Measurements from ENCODE around the gene RDH12. TPM values are rescaled to one million over a fixed set of nuclear protein-coding genes. Genes with fewer than 3 reads are reported as not detected.

Gene RDH12
- total and polyA plus RNA-seq, 2 donors (not counting 1 experiment from before 2014, with no cell fraction given), result not detected

DNA sequence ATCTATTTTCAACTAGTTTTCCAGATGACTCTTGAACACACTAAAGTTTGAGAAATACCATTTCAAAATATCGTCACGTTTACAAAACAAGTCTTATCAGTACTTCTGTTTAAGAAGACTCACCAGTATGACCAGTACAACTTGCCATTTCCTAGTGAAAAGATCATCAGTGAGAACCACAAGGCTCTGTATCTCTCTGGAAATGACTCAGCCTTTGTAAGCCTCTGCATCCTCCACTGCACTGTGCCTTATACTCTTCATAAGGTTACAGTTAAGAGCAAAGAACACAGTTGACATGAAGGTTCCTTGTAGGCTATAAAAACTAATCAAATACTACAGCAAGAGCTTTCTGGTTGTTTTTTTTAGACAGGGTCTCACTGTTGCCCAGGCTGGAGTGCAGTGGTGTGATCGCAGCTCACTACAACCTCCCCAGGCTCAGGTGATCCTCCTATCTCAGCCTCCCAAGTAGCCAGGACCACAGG is 21.5 kb upstream of the RDH12 start:
- peak overlapping the region; percentile 51 for H3K27ac ChIP-seq (ENCODE audit: insufficient read depth, low read length)

DNA sequence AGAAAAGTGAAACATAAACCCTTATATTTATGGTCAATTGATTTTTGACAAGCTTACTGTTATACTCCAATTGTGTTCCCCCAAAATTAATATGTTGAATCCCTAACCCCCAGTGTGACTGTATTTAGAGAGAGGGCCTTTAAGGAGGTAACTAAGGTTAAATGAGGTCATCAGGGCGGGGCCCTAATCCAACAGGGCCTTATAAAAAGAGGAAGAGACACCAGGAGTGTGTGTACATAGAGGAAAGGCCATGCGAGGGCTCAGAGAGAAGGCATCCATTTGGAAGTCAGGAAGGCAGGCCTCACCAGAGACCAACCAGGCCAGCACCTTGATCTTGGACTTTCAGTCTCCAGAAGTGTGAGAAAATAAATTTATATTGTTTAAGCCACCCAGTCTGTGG is 20.7 kb upstream of the RDH12 start:
- Histone ChIP-seq H3K9ac (ENCODE audit: insufficient read depth, low read length) (no peak overlapping the region), H3K4me3 (replicated peaks in 1 of 4; ENCODE audit: control extremely low read depth in 1 of 4, insufficient read depth in 1 of 4, low read depth in 3 of 4, low read length in 4 of 4) (no peak overlapping the region), H3K4me1 (ENCODE audit: control insufficient read depth, extremely low read depth, insufficient read depth, low read length) (no peaks in the 10 kb centered on the region), H3K79me2 (ENCODE audit: control insufficient read depth, insufficient read depth, low read length) (peaks cover 4% of the 10 kb centered on the region), H3K27ac (ENCODE audit: insufficient read depth, low read length) (no peak overlapping the region), H2AFZ (ENCODE audit: low read length) (no peak overlapping the region), H3K4me2 (ENCODE audit: extremely low read depth, insufficient read depth, low read length) (no peak overlapping the region), H4K20me1 (ENCODE audit: control insufficient read depth, extremely low read depth, insufficient read depth, low read length) (no peaks in the 10 kb centered on the region), H3K27me3 (ENCODE audit: control insufficient read depth, insufficient read depth, low read length) (no peaks in the 10 kb centered on the region), H3K36me3 (ENCODE audit: control insufficient read depth, insufficient read depth, low read length) (peaks cover 13% of the 10 kb centered on the region), H3K9me3 (ENCODE audit: control insufficient read depth, insufficient read depth, low read depth, low read length) (no peaks in the 10 kb centered on the region)
- TF ChIP-seq, protein P1, sequence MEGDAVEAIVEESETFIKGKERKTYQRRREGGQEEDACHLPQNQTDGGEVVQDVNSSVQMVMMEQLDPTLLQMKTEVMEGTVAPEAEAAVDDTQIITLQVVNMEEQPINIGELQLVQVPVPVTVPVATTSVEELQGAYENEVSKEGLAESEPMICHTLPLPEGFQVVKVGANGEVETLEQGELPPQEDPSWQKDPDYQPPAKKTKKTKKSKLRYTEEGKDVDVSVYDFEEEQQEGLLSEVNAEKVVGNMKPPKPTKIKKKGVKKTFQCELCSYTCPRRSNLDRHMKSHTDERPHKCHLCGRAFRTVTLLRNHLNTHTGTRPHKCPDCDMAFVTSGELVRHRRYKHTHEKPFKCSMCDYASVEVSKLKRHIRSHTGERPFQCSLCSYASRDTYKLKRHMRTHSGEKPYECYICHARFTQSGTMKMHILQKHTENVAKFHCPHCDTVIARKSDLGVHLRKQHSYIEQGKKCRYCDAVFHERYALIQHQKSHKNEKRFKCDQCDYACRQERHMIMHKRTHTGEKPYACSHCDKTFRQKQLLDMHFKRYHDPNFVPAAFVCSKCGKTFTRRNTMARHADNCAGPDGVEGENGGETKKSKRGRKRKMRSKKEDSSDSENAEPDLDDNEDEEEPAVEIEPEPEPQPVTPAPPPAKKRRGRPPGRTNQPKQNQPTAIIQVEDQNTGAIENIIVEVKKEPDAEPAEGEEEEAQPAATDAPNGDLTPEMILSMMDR (conservative IDR thresholded peaks at IDR 0.05 in 1 of 2, IDR thresholded peaks at IDR 0.05 in 1 of 2; ENCODE audit: low read depth in 1 of 2, low read length in 2 of 2), result no peak
- no peak for TF ChIP-seq EZH2 (IDR thresholded peaks at IDR 0.05; ENCODE audit: low read length, missing control alignments)
- DNase-seq (ENCODE audit: low read depth in 2 of 2), result no peak

More for the DNA sequence above, 21.5 kb upstream of the RDH12 start:
- Histone ChIP-seq H3K4me1 (ENCODE audit: control insufficient read depth, extremely low read depth, insufficient read depth, low read length) (no peaks in the 10 kb centered on the region), H3K4me3 (replicated peaks in 1 of 4; ENCODE audit: control extremely low read depth in 1 of 4, insufficient read depth in 1 of 4, low read depth in 3 of 4, low read length in 4 of 4) (no peak overlapping the region), H3K9ac (ENCODE audit: insufficient read depth, low read length) (no peak overlapping the region), H3K4me2 (ENCODE audit: extremely low read depth, insufficient read depth, low read length) (no peak overlapping the region), H4K20me1 (ENCODE audit: control insufficient read depth, extremely low read depth, insufficient read depth, low read length) (no peaks in the 10 kb centered on the region), H3K27me3 (ENCODE audit: control insufficient read depth, insufficient read depth, low read length) (no peaks in the 10 kb centered on the region), H3K36me3 (ENCODE audit: control insufficient read depth, insufficient read depth, low read length) (peaks cover 13% of the 10 kb centered on the region), H2AFZ (ENCODE audit: low read length) (no peak overlapping the region), H3K79me2 (ENCODE audit: control insufficient read depth, insufficient read depth, low read length) (peaks cover 4% of the 10 kb centered on the region), H3K9me3 (ENCODE audit: control insufficient read depth, insufficient read depth, low read depth, low read length) (no peaks in the 10 kb centered on the region)
- peak; percentile 78 to 88 for DNase-seq (ENCODE audit: low read depth in 2 of 2)
- TF ChIP-seq EZH2 (IDR thresholded peaks at IDR 0.05; ENCODE audit: low read length, missing control alignments), result no peak
- TF ChIP-seq, protein P1 (conservative IDR thresholded peaks at IDR 0.05 in 1 of 2, IDR thresholded peaks at IDR 0.05 in 1 of 2; ENCODE audit: low read depth in 1 of 2, low read length in 2 of 2), result no peak

DNA sequence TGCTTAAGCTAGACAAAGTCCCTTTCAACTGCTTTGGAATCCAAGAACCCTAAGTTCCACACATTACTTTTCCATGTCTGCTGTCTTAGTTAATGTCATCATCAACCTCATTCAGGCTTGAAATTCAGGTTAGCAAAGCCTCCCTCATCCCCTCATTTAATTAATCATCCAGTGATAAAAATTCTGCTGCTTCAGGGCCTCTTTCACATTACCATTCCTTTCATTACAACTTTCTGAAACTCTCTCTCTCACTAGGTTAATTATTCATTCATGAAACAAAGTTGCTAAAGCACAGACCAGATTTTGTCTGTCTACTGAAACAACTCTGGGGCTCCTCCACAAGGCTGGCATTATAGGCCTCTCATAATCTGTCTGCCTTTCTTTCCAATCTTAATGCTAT is 17.8 kb upstream of the RDH12 start:
- H2AFZ ChIP-seq (ENCODE audit: low read length), result no peak overlapping the region
- H4K20me1 ChIP-seq (ENCODE audit: control insufficient read depth, extremely low read depth, insufficient read depth, low read length), result no peaks in the 10 kb centered on the region
- TF ChIP-seq EZH2 (IDR thresholded peaks at IDR 0.05; ENCODE audit: low read length, missing control alignments), result no peak
- TF ChIP-seq, protein P1 (conservative IDR thresholded peaks at IDR 0.05 in 1 of 2, IDR thresholded peaks at IDR 0.05 in 1 of 2; ENCODE audit: low read depth in 1 of 2, low read length in 2 of 2), result no peak
- no peaks in the 10 kb centered on the region for H3K4me1 ChIP-seq (ENCODE audit: control insufficient read depth, extremely low read depth, insufficient read depth, low read length)
- no peak for DNase-seq (ENCODE audit: low read depth in 2 of 2)
- H3K9me3 ChIP-seq (ENCODE audit: control insufficient read depth, insufficient read depth, low read depth, low read length), result no peaks in the 10 kb centered on the region
- no peak overlapping the region for H3K4me3 ChIP-seq (replicated peaks in 1 of 4; ENCODE audit: control extremely low read depth in 1 of 4, insufficient read depth in 1 of 4, low read depth in 3 of 4, low read length in 4 of 4)
- H3K36me3 ChIP-seq (ENCODE audit: control insufficient read depth, insufficient read depth, low read length), result peaks cover 5% of the 10 kb centered on the region
- H3K27ac ChIP-seq (ENCODE audit: insufficient read depth, low read length), result no peak overlapping the region
- H3K79me2 ChIP-seq (ENCODE audit: control insufficient read depth, insufficient read depth, low read length), result peaks cover 3% of the 10 kb centered on the region
- H3K27me3 ChIP-seq (ENCODE audit: control insufficient read depth, insufficient read depth, low read length), result no peaks in the 10 kb centered on the region
- H3K9ac ChIP-seq (ENCODE audit: insufficient read depth, low read length), result no peak overlapping the region
- H3K4me2 ChIP-seq (ENCODE audit: extremely low read depth, insufficient read depth, low read length), result no peak overlapping the region
